SJCRH30 (cell line): ENCODE measurements around the gene PARD6G. TPM values are rescaled to one million over a fixed set of nuclear protein-coding genes. Genes with fewer than 3 reads are reported as not detected.

Experiments
- DNase-seq, 2 experiments: peaks; one replicate each; pipeline ENCODE4 v3.0.0-alpha.2; 2015 to 2020
- H3K27ac ChIP-seq: fragments of 250-450 bp; sonication (Bioruptor Pico); 2 replicates; pipeline ENCODE4 v1.5.1; 2020; ENCODE audit warnings: mild to moderate bottlenecking, moderate library complexity
- H3K27me3 ChIP-seq: fragments of 250-450 bp; sonication (Bioruptor Pico); 2 replicates; pipeline ENCODE4 v1.5.1; 2020; ENCODE audit warnings: mild to moderate bottlenecking, moderate library complexity
- H3K36me3 ChIP-seq: fragments of 250-450 bp; sonication (Bioruptor Pico); 2 replicates; pipeline ENCODE4 v1.5.1; 2020; ENCODE audit warnings: mild to moderate bottlenecking, moderate library complexity
- H3K4me1 ChIP-seq: fragments of 250-450 bp; sonication (Bioruptor Pico); 2 replicates; pipeline ENCODE4 v1.5.1; 2020; ENCODE audit warnings: mild to moderate bottlenecking, moderate library complexity
- H3K4me3 ChIP-seq: fragments of 250-450 bp; sonication (Bioruptor Pico); 2 replicates; pipeline ENCODE4 v1.5.1; 2020; ENCODE audit warnings: mild to moderate bottlenecking, moderate library complexity
- H3K9me3 ChIP-seq: fragments of 250-450 bp; sonication (Bioruptor Pico); replicated peaks from 2 replicates; pipeline ENCODE4 v1.5.1; 2020; ENCODE audit warnings: mild to moderate bottlenecking, moderate library complexity
- total RNA-seq: library from RNA; depleted of rRNA; stranded (reverse); fragments of >200 nt; shearing (Covaris generic); gene quantifications from 2 replicates; pipeline ENCODE4 v1.2.3, GENCODE V29; 2014

PARD6G gene
- total RNA-seq, 1 experiment from 2014 or later, result 8.2 TPM

DNA sequence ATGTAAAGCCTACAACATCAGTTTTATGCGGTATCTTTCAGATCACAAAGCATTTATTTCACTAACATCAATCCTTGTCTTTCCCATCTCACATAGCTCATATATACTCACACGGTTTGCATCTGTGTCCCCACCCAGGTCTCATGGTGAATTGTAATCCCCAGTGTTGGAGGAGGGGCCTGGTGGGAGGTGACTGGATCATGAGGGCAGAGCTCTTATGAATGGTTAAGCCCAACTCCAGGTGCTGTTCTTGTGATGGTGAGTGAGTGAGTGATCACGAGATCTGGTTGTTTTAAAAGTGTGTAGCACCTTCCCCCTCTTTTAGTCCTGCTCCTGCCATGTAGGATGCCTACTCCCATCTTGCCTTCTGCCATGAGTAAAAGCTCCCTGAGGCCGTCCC, 42.0 kb downstream of the PARD6G start:
- peaks cover 10% of the 10 kb centered on the region; the same call in 1 of the 2 replicates for H3K4me1 ChIP-seq
- H3K9me3 ChIP-seq, result no peaks in the 10 kb centered on the region
- H3K27me3 ChIP-seq, result no peaks in the 10 kb centered on the region
- no peak for DNase-seq
- H3K4me3 ChIP-seq, result no peak overlapping the region
- no peaks in the 10 kb centered on the region for H3K36me3 ChIP-seq
- no peak overlapping the region for H3K27ac ChIP-seq

GRCh38 chr18:80204142-80204541, 43.2 kb downstream of the PARD6G start:
- Histone ChIP-seq H3K9me3 (no peaks in the 10 kb centered on the region), H3K27ac (no peak overlapping the region), H3K27me3 (no peaks in the 10 kb centered on the region), H3K36me3 (no peaks in the 10 kb centered on the region), H3K4me1 (peaks cover 10% of the 10 kb centered on the region; the same call in 1 of the 2 replicates), H3K4me3 (no peak overlapping the region)
- DNase-seq, result no peak

GRCh38 chr18:80203249-80203648, 44.1 kb downstream of the PARD6G start:
- H3K36me3 ChIP-seq, result no peaks in the 10 kb centered on the region
- no peaks in the 10 kb centered on the region for H3K27me3 ChIP-seq
- no peak overlapping the region for H3K27ac ChIP-seq
- no peak for DNase-seq
- no peaks in the 10 kb centered on the region for H3K9me3 ChIP-seq
- no peak overlapping the region for H3K4me3 ChIP-seq
- H3K4me1 ChIP-seq, result peaks cover 10% of the 10 kb centered on the region; the same call in 1 of the 2 replicates

GRCh38 chr18:80202264-80202998, 44.9 kb downstream of the PARD6G start:
- no peak for DNase-seq
- no peaks in the 10 kb centered on the region for H3K9me3 ChIP-seq
- no peak overlapping the region for H3K27ac ChIP-seq
- peaks cover 10% of the 10 kb centered on the region; the same call in 1 of the 2 replicates for H3K4me1 ChIP-seq
- H3K27me3 ChIP-seq, result no peaks in the 10 kb centered on the region
- no peak overlapping the region for H3K4me3 ChIP-seq
- H3K36me3 ChIP-seq, result no peaks in the 10 kb centered on the region

DNA sequence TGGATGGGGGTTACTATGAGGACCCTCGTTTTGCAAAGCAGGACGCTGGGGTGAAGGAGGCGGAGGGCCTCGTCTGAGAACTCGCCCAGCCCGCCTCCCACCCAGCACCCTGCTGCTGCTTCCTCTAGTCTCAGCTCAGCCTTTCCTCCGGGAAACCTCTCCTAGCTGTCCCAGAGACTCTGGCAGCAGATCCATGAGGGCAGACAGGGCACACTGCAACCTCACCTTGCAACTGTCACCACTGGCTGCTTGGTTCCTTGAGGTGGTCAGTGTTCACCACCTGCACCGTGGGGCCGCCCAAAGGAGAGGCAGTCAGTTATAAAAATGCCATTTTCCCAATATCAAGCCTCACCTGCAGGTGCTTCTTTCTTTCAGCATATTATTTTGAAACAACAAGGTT, 45.6 kb downstream of the PARD6G start:
- DNase-seq, result no peak
- no peaks in the 10 kb centered on the region for H3K27me3 ChIP-seq
- no peak overlapping the region for H3K27ac ChIP-seq
- H3K4me3 ChIP-seq, result no peak overlapping the region
- no peaks in the 10 kb centered on the region for H3K9me3 ChIP-seq
- no peaks in the 10 kb centered on the region for H3K36me3 ChIP-seq
- peaks cover 10% of the 10 kb centered on the region; the same call in 1 of the 2 replicates for H3K4me1 ChIP-seq

- no peaks in the 10 kb centered on the region for H3K36me3 ChIP-seq
- no peaks in the 10 kb centered on the region for H3K9me3 ChIP-seq
- H3K4me3 ChIP-seq, result no peak overlapping the region
- DNase-seq, result peak; percentile 47 to 63
- H3K27ac ChIP-seq, result no peak overlapping the region; the same call in 1 of the 2 replicates
- H3K4me1 ChIP-seq, result peaks cover 10% of the 10 kb centered on the region; the same call in 1 of the 2 replicates
- H3K27me3 ChIP-seq, result no peaks in the 10 kb centered on the region
Measured at GRCh38 chr18:80200932-80201672, 46.2 kb downstream of the PARD6G start.

- DNase-seq, result no peak
- no peak overlapping the region for H3K4me3 ChIP-seq
- H3K36me3 ChIP-seq, result no peaks in the 10 kb centered on the region
- H3K9me3 ChIP-seq, result no peaks in the 10 kb centered on the region
- no peaks in the 10 kb centered on the region for H3K27me3 ChIP-seq
- no peak overlapping the region for H3K27ac ChIP-seq
- peaks cover 10% of the 10 kb centered on the region; the same call in 1 of the 2 replicates for H3K4me1 ChIP-seq
Measured at GRCh38 chr18:80200171-80200931, 47.0 kb downstream of the PARD6G start.

- DNase-seq, result no peak
- H3K27ac ChIP-seq, result no peak overlapping the region
- H3K36me3 ChIP-seq, result no peaks in the 10 kb centered on the region
- H3K9me3 ChIP-seq, result no peaks in the 10 kb centered on the region
- peaks cover 10% of the 10 kb centered on the region; the same call in 1 of the 2 replicates for H3K4me1 ChIP-seq
- H3K4me3 ChIP-seq, result no peak overlapping the region
- H3K27me3 ChIP-seq, result no peaks in the 10 kb centered on the region
Measured at GRCh38 chr18:80198994-80199748, 48.1 kb downstream of the PARD6G start.

DNA sequence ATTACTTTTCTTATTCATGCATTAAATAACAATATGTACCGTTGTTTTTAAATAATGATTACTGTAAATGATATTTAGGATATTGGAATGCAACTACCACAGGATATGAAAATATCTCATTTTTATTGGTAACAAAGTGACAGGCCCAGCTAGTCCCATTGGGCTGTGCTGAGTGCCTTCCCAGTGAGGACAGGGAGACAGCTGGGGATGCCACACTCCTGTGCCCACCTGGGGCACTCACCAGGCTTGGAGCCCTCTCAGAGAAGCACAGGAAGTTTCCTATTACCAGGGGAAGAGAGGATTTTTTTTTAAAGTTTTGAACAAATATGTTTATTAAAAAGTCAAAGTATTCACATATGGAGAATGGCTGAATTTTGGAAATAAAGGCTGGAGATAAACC, 48.9 kb downstream of the PARD6G start:
- H3K4me1 ChIP-seq, result peaks cover 10% of the 10 kb centered on the region; the same call in 1 of the 2 replicates
- H3K9me3 ChIP-seq, result no peaks in the 10 kb centered on the region
- no peaks in the 10 kb centered on the region for H3K27me3 ChIP-seq
- DNase-seq, result no peak
- no peak overlapping the region for H3K27ac ChIP-seq
- H3K36me3 ChIP-seq, result no peaks in the 10 kb centered on the region
- no peak overlapping the region for H3K4me3 ChIP-seq

- H3K4me1 ChIP-seq, result peaks cover 10% of the 10 kb centered on the region; the same call in 1 of the 2 replicates
- H3K4me3 ChIP-seq, result no peak overlapping the region
- DNase-seq, result no peak
- H3K9me3 ChIP-seq, result no peaks in the 10 kb centered on the region
- no peaks in the 10 kb centered on the region for H3K36me3 ChIP-seq
- no peaks in the 10 kb centered on the region for H3K27me3 ChIP-seq
- H3K27ac ChIP-seq, result no peak overlapping the region
Measured at GRCh38 chr18:80197528-80197927, 49.8 kb downstream of the PARD6G start.

DNA sequence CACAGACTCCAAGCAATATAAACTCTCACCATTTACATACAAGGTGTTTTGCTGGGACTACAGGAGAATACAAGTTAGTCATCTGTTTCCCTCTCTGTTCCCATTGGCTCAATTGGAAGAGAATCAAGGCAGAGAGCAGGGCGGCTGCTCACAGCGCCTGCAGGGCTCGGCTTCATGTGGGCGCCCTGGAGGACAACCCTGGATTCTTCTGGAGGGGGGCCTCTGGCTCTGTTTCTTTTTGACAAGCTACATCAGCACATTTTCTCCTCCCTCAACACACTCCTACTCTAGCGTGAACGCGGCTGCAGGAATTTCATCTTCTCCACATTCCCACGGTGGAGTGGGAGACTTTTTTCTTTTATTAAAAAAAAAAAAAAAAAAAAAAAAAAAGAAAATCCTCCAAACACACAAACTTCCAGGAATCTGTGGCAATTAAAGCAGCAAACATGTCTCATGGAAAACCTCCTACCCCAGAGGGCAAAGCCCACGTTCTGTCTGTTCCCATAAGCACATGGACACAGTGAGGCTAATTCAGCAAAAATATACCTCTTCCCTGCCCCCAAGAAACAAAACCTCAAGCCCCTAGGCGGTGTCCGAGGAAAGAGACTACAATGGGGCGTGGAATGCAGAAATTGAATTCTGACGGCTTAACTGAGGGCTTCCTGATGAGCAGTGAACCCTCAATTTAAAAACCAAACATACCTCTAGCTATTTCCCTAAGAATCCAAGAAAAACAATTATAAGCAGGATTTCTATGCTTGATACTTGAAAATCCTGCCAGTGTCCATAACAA, 50.6 kb downstream of the PARD6G start:
- Histone ChIP-seq H3K27me3 (no peaks in the 10 kb centered on the region), H3K36me3 (no peaks in the 10 kb centered on the region), H3K4me1 (peaks cover 8% of the 10 kb centered on the region; the same call in 1 of the 2 replicates), H3K9me3 (no peaks in the 10 kb centered on the region), H3K27ac (no peak overlapping the region), H3K4me3 (no peak overlapping the region)
- no peak for DNase-seq

GRCh38 chr18:80194874-80195570, 52.3 kb downstream of the PARD6G start:
- Histone ChIP-seq H3K36me3 (no peaks in the 10 kb centered on the region), H3K4me1 (no peaks in the 10 kb centered on the region; the same call in 1 of the 2 replicates), H3K9me3 (no peaks in the 10 kb centered on the region), H3K27me3 (no peaks in the 10 kb centered on the region), H3K4me3 (no peak overlapping the region), H3K27ac (no peak overlapping the region)
- DNase-seq, result no peak

- Histone ChIP-seq H3K27ac (no peak overlapping the region), H3K27me3 (no peaks in the 10 kb centered on the region), H3K4me3 (no peak overlapping the region), H3K9me3 (no peaks in the 10 kb centered on the region), H3K4me1 (no peaks in the 10 kb centered on the region; the same call in 1 of the 2 replicates), H3K36me3 (no peaks in the 10 kb centered on the region)
- DNase-seq, result no peak
Measured at GRCh38 chr18:80193701-80194100, 53.6 kb downstream of the PARD6G start.
